Panc1 (cell line): ENCODE measurements around the gene PNKP. TPM values are rescaled to one million over a fixed set of nuclear protein-coding genes. Genes with fewer than 3 reads are reported as not detected.

Experiments used
- ATAC-seq: fragments of 200-7000 bp; cut with Tn5 transposase; 2 replicates; pipeline ENCODE4 v1.9.1; 2020; ENCODE audit warnings: mild to moderate bottlenecking, moderate library complexity
- BruUV-seq: library from RNA; stranded (reverse); fragments of 400-500 nt; replicated peaks from 2 replicates; lab custom pipeline; 2021; lab: Mats Ljungman, UMichigan
- CTCF ChIA-PET: fragments of 300-600 bp; sonication (Branson Sonifier 250); formaldehyde crosslinking; loops from one replicate; lab custom pipeline; 2022; ENCODE audit warnings: antibody characterized with exemption; lab: Charles Lee
- POLR2A ChIA-PET: fragments of 300-600 bp; sonication (Branson Sonifier 250); formaldehyde crosslinking; loops from one replicate; lab custom pipeline; 2022; ENCODE audit warnings: antibody characterized with exemption; lab: Charles Lee
- DNase-seq: peaks from one replicate; pipeline ENCODE4 v3.0.0-alpha.2; 2010; ENCODE audit warnings: low read depth, low spot score
- H3K27ac ChIP-seq: 2 replicates; pipeline ENCODE4 v1.5.1; 2011; ENCODE audit warnings: mild to moderate bottlenecking, low read length, inconsistent platforms
- H3K27me3 ChIP-seq: fragments of 200-500 bp; sonication (Bioruptor generic); 2 replicates; pipeline ENCODE4 v1.6.0; 2014; ENCODE audit warnings: low read length, inconsistent platforms; ENCODE audit not compliant: control insufficient read depth, insufficient read depth
- H3K36me3 ChIP-seq: fragments of 200-500 bp; sonication (Bioruptor generic); 2 replicates; pipeline ENCODE4 v1.5.1; 2014; ENCODE audit warnings: inconsistent platforms, mild to moderate bottlenecking, low read length, moderate library complexity; ENCODE audit not compliant: control insufficient read depth, insufficient read depth
- H3K4me1 ChIP-seq: 2 replicates; pipeline ENCODE4 v1.5.1; 2011; ENCODE audit warnings: inconsistent platforms, mild to moderate bottlenecking, low read length, moderate library complexity; ENCODE audit not compliant: control insufficient read depth, insufficient read depth
- H3K4me3 ChIP-seq, 2 experiments: 2 replicates each; pipeline ENCODE4 v1.5.1; 2011 to 2012; ENCODE audit warnings: low read depth in 2 of 2, low read length in 2 of 2, mild to moderate bottlenecking in 2 of 2, inconsistent platforms in 1 of 2, moderate library complexity in 1 of 2
- H3K9me3 ChIP-seq: fragments of 200-500 bp; sonication (Bioruptor generic); 2 replicates; pipeline ENCODE4 v1.5.1; 2014; ENCODE audit warnings: low read depth, mild to moderate bottlenecking, inconsistent platforms, low read length, moderate library complexity; ENCODE audit not compliant: control insufficient read depth, insufficient read depth
- POLR2AphosphoS5 ChIP-seq: IDR thresholded peaks from 2 replicates; pipeline ENCODE4 v1.6.1; 2012; ENCODE audit warnings: mild to moderate bottlenecking, low read depth, low read length, moderate library complexity
- SIN3A ChIP-seq: IDR thresholded peaks from 2 replicates; pipeline ENCODE4 v1.6.1; 2012; ENCODE audit warnings: low read depth, mild to moderate bottlenecking, low read length, moderate library complexity, borderline replicate concordance; ENCODE audit not compliant: insufficient read depth
- TCF7L2 ChIP-seq: IDR thresholded peaks from 2 replicates; pipeline ENCODE4 v1.6.1; 2011; ENCODE audit warnings: mild to moderate bottlenecking, low read depth, low read length, inconsistent platforms
- in situ Hi-C: cut with HindIII; loops from 2 replicates; pipeline ENCODE4 v1.10.0; 2016; ENCODE audit warnings: low sequenced_read_pairs, low pct_unique_long_range_greater_than_20kb
- intact Hi-C: fragments of 100-400 bp; cut with micrococcal nuclease; formaldehyde crosslinking; loops from one replicate; pipeline ENCODE4 v1.10.0; 2022; ENCODE audit not compliant: unreplicated experiment
- total RNA-seq: library from RNA; stranded (reverse); gene quantifications from one replicate; pipeline ENCODE4 v1.2.1, GENCODE V29; 2021; ENCODE audit not compliant: unreplicated experiment
- TF ChIP-seq, protein P1 (sequence below), 2 experiments: IDR thresholded peaks; 2 replicates each; pipeline ENCODE4 v1.6.1; 2011 to 2012; ENCODE audit warnings: low read depth in 2 of 2, control low read depth in 1 of 2, low read length in 1 of 2, mild to moderate bottlenecking in 1 of 2, moderate library complexity in 1 of 2; ENCODE audit not compliant: insufficient read depth in 1 of 2
- TF ChIP-seq, protein P2 (sequence below): fragments of 450-650 bp; IDR thresholded peaks from 2 replicates; pipeline ENCODE4 v1.5.1; 2017; ENCODE audit warnings: mild to moderate bottlenecking

Gene PNKP
- total RNA-seq, 1 experiment from 2014 or later = 76.7 TPM

DNA sequence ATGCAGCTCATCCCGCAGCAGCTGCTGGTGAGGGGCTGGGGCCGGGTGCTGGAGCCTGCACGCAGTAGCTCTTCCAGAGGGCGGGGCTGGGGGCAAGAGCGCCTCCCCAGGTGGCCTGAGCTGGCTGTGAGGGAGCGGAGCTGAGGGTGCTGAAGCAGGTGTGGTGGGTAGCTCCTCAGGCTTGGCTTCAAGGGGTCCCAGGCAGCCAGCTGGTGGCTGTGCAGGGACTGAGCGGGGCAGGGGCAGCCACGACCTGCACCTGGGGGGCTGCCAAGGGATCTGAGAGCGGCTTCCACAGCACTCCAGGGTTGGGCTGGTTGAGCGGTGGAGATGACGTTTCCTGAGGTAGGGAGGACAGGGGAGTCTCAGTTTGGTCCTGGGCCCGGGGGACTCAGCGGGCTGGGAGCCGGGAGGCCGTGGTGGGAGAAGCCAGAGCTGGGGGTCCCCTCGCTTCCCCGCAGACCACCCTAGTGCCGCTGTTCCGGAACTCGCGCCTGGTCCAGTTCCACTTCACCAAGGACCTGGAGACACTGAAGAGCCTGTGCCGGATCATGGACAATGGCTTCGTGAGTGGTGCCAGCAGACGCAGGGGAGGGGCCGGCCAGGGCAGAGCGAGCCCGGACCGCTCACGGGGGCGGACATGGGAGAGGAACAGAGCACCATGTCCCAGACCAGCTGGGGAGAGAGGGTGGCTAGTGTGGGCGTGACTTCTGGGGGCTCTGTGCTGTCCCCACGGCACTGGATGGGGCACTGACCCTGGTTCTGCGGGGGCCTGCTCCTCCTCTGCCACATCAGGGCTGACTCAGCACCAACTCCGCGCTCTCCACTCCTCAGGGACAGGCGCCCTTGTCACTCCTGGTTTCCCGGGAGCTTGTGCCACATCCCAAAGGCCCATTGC, 9.0 kb downstream of the PNKP start:
- ATAC-seq (peak; percentile 36), DNase-seq (no peak)
- CTCF ChIA-PET = no interaction called here
- Histone ChIP-seq H3K27ac (peak overlapping the region; percentile 70; the same call in 1 of the 2 replicates), H3K4me1 (peaks cover 42% of the 10 kb centered on the region), H3K4me3 (no peak overlapping the region), H3K9me3 (no peaks in the 10 kb centered on the region), H3K27me3 (no peaks in the 10 kb centered on the region), H3K36me3 (no peaks in the 10 kb centered on the region)
- POLR2A ChIA-PET = no interaction called here
- intact Hi-C loops = no loop called here
- TSS peak; percentile 53 for BruUV-seq
- TF ChIP-seq TCF7L2 (no peak), SIN3A (peak; percentile 42; the same call in 1 of the 2 replicates)
- TF ChIP-seq, protein P1, sequence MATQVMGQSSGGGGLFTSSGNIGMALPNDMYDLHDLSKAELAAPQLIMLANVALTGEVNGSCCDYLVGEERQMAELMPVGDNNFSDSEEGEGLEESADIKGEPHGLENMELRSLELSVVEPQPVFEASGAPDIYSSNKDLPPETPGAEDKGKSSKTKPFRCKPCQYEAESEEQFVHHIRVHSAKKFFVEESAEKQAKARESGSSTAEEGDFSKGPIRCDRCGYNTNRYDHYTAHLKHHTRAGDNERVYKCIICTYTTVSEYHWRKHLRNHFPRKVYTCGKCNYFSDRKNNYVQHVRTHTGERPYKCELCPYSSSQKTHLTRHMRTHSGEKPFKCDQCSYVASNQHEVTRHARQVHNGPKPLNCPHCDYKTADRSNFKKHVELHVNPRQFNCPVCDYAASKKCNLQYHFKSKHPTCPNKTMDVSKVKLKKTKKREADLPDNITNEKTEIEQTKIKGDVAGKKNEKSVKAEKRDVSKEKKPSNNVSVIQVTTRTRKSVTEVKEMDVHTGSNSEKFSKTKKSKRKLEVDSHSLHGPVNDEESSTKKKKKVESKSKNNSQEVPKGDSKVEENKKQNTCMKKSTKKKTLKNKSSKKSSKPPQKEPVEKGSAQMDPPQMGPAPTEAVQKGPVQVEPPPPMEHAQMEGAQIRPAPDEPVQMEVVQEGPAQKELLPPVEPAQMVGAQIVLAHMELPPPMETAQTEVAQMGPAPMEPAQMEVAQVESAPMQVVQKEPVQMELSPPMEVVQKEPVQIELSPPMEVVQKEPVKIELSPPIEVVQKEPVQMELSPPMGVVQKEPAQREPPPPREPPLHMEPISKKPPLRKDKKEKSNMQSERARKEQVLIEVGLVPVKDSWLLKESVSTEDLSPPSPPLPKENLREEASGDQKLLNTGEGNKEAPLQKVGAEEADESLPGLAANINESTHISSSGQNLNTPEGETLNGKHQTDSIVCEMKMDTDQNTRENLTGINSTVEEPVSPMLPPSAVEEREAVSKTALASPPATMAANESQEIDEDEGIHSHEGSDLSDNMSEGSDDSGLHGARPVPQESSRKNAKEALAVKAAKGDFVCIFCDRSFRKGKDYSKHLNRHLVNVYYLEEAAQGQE (IDR thresholded peaks at IDR 0.05; ENCODE audit: insufficient read depth in 1 of 2, low read depth in 2 of 2, low read length in 1 of 2) = no peak
- TF ChIP-seq, protein P2, sequence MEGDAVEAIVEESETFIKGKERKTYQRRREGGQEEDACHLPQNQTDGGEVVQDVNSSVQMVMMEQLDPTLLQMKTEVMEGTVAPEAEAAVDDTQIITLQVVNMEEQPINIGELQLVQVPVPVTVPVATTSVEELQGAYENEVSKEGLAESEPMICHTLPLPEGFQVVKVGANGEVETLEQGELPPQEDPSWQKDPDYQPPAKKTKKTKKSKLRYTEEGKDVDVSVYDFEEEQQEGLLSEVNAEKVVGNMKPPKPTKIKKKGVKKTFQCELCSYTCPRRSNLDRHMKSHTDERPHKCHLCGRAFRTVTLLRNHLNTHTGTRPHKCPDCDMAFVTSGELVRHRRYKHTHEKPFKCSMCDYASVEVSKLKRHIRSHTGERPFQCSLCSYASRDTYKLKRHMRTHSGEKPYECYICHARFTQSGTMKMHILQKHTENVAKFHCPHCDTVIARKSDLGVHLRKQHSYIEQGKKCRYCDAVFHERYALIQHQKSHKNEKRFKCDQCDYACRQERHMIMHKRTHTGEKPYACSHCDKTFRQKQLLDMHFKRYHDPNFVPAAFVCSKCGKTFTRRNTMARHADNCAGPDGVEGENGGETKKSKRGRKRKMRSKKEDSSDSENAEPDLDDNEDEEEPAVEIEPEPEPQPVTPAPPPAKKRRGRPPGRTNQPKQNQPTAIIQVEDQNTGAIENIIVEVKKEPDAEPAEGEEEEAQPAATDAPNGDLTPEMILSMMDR = peak; percentile 51
- in situ Hi-C loops = no loop called here

DNA sequence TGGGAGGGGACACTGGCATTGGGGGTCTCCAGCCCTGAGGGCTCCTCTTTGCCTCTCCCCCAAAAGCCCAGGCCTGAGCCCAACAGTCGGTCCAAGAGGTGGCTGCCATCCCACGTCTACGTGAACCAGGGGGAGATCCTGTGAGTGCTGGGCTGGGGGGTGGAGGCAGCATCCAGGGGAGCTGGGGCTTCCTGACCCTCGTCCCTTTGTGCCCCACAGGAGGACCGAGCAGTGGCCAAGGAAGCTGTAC, 9.6 kb downstream of the PNKP start:
- TF ChIP-seq, protein P2 = no peak
- TF ChIP-seq, protein P1 (IDR thresholded peaks at IDR 0.05; ENCODE audit: insufficient read depth in 1 of 2, low read depth in 2 of 2, low read length in 1 of 2) = no peak
- TF ChIP-seq POLR2AphosphoS5 (no peak), TCF7L2 (no peak), SIN3A (no peak)
- H3K36me3 ChIP-seq = no peaks in the 10 kb centered on the region
- peaks cover 43% of the 10 kb centered on the region for H3K4me1 ChIP-seq
- intact Hi-C loops = no loop called here
- CTCF ChIA-PET = no interaction called here
- ATAC-seq = no peak
- no peaks in the 10 kb centered on the region for H3K9me3 ChIP-seq
- H3K27me3 ChIP-seq = no peaks in the 10 kb centered on the region
- BruUV-seq = no TSS peak
- no peak for DNase-seq
- peak overlapping the region; percentile 67; the same call in 1 of the 2 replicates for H3K27ac ChIP-seq
- POLR2A ChIA-PET = no interaction called here
- no peak overlapping the region for H3K4me3 ChIP-seq
- in situ Hi-C loops = no loop called here
